ENCODE measurements around the gene RNF225. TPM values are rescaled to one million over a fixed set of nuclear protein-coding genes. Genes with fewer than 3 reads are reported as not detected.

Gene RNF225
- total and polyA plus RNA-seq, 2 of the 13 experiments (the other 11 are each of a cell fraction or from before 2014, with no cell fraction given), result not detected

DNA sequence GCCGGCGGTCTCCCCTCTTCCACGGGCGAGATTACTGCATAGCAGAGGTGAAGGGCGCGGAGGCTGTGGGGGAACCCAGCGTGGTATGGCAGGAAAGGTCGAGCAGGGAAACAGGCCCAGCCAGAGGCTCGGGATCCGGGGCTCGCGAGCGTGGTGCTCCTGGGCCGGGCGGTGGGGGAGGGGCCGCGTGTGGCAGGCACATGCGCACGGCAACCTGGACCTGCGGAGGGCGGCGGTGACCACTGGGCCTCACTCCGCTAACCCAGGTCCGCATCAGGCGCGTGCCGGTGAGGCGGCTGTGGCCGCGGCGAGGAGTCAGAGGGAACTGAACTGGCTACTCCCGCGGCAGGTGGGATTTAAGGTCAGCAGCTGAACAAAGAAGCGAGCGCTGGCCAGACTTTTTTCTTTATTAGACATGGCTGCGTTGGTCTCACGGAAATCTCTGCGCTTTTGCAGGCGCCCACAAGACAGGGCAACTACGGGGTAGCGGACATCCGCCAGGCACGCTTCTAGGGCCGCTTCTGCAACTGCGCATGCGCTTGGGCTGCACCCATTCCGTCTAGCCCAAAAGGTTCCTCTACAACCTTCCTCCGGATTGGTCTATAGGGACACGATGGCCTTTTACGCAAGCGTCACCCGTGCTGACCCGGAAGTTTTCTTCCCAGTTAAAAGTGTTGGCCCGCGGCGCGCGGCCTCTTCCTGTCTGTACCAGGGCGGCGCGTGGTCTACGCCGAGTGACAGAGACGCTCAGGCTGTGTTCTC, 8.7 kb upstream of the RNF225 start, which contains the start of gene RPS5 (continued):
- TF ChIP-seq, protein P1, sequence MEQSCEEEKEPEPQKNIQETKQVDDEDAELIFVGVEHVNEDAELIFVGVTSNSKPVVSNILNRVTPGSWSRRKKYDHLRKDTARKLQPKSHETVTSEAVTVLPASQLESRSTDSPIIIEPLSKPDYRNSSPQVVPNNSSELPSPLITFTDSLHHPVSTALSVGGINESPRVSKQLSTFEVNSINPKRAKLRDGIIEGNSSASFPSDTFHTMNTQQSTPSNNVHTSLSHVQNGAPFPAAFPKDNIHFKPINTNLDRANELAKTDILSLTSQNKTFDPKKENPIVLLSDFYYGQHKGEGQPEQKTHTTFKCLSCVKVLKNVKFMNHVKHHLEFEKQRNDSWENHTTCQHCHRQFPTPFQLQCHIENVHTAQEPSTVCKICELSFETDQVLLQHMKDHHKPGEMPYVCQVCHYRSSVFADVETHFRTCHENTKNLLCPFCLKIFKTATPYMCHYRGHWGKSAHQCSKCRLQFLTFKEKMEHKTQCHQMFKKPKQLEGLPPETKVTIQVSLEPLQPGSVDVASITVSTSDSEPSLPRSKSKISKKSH (CRISPR knock-in tag; IDR thresholded peaks at IDR 0.05; ENCODE audit: borderline replicate concordance), result no peak; the same call in 1 of the 2 replicates
- TF ChIP-seq RFX5 (IDR thresholded peaks at IDR 0.05; ENCODE audit: low read depth, low read length) (0 out of 2 replicates have a peak, but pooled peaks have one; percentile 29), ZNF598 (CRISPR knock-in tag; IDR thresholded peaks at IDR 0.05; ENCODE audit: borderline replicate concordance) (0 out of 2 replicates have a peak, but pooled peaks have one; percentile 28), DMAP1 (CRISPR knock-in tag; IDR thresholded peaks at IDR 0.05) (peak; percentile 97), HOXA7 (CRISPR knock-in tag; IDR thresholded peaks at IDR 0.05) (no peak), ZNF614 (CRISPR knock-in tag; IDR thresholded peaks at IDR 0.05; ENCODE audit: borderline replicate concordance) (no peak), ZNF101 (CRISPR knock-in tag; IDR thresholded peaks at IDR 0.05; ENCODE audit: borderline replicate concordance, low read depth) (peak; percentile 1), ATF1 (CRISPR knock-in tag; IDR thresholded peaks at IDR 0.05) (peak; percentile 93), ZBTB8A (CRISPR knock-in tag; IDR thresholded peaks at IDR 0.05; ENCODE audit: borderline replicate concordance, low read depth) (0 out of 2 replicates have a peak, but pooled peaks have one; percentile 27), HDAC6 (IDR thresholded peaks at IDR 0.05; ENCODE audit: low read depth, low read length) (no peak), KAT7 (CRISPR knock-in tag; IDR thresholded peaks at IDR 0.05; ENCODE audit: borderline replicate concordance) (peak; percentile 90), ZNF781 (CRISPR knock-in tag; IDR thresholded peaks at IDR 0.05; ENCODE audit: borderline replicate concordance, not compliant biosample characterization) (peak; percentile 67), ZNF138 (CRISPR knock-in tag; IDR thresholded peaks at IDR 0.05; ENCODE audit: low read depth) (peak; percentile 84; the same call in 1 of the 2 replicates), BORCS8-MEF2B (CRISPR knock-in tag; IDR thresholded peaks at IDR 0.05) (peak; percentile 63; the same call in 1 of the 2 replicates), MBNL3 (CRISPR knock-in tag; conservative IDR thresholded peaks at IDR 0.05) (no peak)
- TF ChIP-seq, protein P2, sequence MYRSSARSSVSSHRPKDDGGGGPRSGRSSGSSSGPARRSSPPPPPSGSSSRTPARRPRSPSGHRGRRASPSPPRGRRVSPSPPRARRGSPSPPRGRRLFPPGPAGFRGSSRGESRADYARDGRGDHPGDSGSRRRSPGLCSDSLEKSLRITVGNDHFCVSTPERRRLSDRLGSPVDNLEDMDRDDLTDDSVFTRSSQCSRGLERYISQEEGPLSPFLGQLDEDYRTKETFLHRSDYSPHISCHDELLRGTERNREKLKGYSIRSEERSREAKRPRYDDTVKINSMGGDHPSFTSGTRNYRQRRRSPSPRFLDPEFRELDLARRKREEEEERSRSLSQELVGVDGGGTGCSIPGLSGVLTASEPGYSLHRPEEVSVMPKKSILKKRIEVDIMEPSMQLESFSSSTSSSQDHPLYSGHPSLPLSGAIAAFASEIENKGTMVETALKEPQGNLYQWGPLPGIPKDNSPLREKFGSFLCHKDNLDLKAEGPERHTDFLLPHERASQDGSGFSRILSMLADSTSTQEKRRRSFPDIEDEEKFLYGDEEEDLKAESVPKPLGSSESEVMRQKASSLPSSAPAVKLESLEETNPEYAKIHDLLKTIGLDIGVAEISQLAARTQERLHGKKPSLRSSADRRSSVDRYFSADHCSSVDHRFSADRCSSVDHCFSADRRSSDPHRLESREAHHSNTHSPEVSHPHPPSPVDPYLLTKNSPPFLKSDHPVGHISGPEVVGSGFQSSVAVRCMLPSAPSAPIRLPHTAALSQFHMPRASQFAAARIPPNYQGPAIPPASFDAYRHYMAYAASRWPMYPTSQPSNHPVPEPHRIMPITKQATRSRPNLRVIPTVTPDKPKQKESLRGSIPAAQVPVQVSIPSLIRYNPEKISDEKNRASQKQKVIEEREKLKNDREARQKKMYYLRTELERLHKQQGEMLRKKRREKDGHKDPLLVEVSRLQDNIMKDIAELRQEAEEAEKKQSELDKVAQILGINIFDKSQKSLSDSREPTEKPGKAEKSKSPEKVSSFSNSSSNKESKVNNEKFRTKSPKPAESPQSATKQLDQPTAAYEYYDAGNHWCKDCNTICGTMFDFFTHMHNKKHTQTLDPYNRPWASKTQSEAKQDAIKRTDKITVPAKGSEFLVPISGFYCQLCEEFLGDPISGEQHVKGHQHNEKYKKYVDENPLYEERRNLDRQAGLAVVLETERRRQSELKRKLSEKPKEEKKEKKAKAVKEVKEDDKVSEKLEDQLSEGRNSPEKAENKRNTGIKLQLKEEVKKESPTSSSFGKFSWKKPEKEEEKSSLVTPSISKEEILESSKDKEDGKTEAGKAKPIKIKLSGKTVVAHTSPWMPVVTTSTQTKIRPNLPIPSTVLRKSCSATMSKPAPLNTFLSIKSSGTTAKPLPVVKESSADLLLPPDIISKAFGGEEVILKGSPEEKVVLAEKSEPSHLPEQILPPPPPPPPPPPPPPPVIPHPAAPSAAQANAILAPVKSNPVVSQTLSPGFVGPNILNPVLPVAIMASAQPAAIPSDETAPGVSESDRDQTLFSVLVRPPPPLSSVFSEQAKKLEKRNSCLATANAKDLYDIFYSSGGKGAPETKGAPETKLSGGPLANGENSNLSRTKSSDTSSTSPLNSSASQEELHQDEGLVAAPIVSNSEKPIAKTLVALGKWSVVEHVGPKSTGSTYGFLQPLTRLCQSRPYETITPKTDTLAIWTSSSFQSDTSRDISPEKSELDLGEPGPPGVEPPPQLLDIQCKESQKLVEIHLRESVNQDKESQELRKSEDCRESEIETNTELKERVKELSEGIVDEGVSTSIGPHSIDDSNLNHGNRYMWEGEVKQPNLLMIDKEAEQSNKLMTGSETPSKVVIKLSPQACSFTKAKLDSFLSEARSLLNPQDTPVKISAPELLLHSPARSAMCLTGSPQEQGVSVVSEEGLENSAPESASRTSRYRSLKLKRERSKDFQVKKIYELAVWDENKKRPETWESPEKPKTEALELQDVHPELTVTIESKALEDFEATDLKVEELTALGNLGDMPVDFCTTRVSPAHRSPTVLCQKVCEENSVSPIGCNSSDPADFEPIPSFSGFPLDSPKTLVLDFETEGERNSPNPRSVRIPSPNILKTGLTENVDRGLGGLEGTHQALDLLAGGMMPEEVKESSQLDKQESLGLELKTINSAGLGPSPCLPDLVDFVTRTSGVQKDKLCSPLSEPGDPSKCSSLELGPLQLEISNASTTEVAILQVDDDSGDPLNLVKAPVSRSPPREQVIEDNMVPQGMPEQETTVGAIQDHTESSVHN (CRISPR knock-in tag; IDR thresholded peaks at IDR 0.05), result no peak
- TF ChIP-seq, protein P3, sequence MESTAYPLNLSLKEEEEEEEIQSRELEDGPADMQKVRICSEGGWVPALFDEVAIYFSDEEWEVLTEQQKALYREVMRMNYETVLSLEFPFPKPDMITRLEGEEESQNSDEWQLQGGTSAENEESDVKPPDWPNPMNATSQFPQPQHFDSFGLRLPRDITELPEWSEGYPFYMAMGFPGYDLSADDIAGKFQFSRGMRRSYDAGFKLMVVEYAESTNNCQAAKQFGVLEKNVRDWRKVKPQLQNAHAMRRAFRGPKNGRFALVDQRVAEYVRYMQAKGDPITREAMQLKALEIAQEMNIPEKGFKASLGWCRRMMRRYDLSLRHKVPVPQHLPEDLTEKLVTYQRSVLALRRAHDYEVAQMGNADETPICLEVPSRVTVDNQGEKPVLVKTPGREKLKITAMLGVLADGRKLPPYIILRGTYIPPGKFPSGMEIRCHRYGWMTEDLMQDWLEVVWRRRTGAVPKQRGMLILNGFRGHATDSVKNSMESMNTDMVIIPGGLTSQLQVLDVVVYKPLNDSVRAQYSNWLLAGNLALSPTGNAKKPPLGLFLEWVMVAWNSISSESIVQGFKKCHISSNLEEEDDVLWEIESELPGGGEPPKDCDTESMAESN (CRISPR knock-in tag; conservative IDR thresholded peaks at IDR 0.05), result peak; percentile 78
